Esophagus mucosa (tissue), 1 donor: ENCODE measurements around the gene C20orf204. TPM values are rescaled to one million over a fixed set of nuclear protein-coding genes. Genes with fewer than 3 reads are reported as not detected.
A peak's percentile ranks its signal among the peaks of the same experiment; 100 is the strongest.
"Not testable (repeated sequence)": the region's sequence is repeated elsewhere in the genome, so short reads cannot be mapped to it uniquely, and the experiment has no call there.

Source experiments
- ATAC-seq: fragments of 200-7000 bp; cut with Tn5 transposase; one replicate; pipeline ENCODE4 v1.9.1; 2020
- total RNA-seq: library from RNA; stranded (reverse); gene quantifications from one replicate; pipeline ENCODE4 v1.2.4, GENCODE V29; 2023
- donor health status: DM: yes; HTN: yes; CAD: no.

C20orf204 gene, protein sequence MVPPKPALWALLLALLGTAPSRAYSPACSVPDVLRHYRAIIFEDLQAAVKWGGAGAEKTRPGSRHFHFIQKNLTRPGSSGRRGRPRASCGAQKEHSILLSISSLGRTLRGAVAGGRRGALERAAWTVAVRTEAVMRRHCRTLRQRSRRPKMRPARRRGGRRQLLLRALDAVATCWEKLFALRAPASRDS
- total RNA-seq, result 0.88 TPM

DNA sequence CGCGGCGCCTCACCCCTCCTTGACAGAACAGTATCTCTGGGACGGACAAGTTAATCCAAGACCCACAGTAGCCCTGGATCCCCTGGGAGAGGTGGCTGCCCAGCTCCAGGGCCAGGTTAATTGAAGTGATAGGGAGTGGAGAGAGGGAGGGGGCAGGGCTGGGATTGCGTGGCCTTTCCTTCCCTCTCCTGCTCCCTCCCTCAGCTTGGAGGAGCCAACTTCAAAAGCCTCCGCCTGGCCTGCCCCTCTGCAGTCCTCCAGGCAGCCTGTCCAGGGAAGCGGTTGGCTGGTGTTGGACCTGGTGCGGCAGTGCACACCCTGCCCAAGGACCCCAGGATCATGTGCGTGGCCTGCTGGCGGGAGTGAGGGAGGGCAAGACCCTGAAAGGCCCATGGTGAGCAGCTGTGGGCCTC lies at the start of gene C20orf204:
C20orf204 (plus strand) TSS at position 250 of the 413 bp plus-strand sequence; CDS start at position 392, 142 bp downstream.
- ATAC-seq, result no peak

DNA sequence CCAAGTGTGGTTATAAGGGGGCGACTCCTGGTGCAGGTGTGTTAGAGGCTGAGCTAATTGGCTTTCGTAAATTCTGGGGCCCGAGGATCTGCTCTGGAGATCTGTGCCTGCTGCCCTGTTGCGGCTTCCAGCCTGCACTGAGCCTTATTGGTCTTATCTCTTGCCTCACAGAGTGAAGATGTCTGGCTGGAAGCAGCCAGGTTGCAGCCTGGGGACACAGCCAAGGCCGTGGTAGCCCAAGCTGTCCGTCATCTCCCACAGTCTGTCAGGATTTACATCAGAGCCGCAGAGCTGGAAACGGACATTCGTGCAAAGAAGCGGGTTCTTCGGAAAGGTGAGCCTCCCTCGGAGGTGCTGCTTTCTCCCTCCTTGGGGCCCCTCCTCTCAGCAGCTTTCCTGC lies 35.1 kb upstream of the C20orf204 start:
- ATAC-seq, result no peak

DNA sequence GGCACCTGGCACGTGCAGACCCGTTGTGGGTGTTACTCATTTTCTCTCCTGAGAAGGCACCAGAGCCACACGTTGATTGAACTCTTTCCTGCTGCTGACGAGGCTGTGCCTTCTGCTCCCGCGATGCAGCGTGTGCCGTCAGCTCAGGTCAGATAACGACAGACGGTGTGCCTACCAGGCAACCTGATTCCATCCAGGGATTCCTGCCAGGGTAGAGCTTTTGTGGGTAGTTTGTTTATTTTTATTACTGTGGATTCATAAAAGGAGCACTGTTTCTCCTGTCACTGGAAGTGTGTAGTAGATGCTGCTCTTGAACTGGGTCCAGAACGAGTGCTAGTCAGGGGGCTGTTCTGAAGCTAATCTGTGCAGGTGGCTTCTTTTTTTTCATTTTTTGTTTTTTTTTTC lies 34.4 kb upstream of the C20orf204 start:
- no peak for ATAC-seq

DNA sequence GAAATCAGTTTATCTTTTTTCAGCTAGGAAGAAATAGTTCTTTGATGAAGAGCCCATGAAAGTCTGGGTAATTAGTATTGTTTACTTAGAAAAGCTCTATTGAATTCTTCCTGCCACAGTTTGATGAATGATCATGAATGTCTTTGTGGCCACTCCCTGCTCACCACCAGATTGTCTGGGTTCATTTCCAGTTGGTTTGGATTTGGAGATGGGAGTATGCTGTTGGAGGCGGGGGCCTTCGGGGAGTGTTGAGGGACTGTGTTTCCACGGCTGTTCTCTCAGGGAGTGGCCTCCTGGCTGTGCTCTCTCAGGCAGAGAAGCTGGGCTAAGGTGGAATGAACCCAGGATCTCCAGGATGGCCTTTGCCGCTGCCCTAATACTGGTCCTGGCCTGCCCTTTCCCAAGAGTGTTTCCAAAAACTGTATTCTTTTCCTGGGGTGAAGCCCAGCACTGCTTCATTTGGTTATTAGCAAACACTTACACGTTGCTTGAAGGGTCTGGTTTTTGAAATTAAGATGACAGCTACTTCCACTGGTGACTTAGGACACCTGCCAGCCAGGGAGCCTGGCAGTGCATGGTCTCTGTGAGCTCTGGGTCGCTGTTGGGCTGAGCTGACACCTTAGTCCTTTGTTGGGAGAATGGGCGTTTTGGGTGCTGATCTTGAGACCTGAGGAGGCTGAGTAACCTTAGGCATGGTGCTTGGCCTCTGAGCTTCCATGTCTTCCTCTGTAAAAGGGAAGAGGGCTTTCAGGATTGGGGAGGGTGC lies 31.8 kb upstream of the C20orf204 start:
- ATAC-seq, result peak; percentile 93

DNA sequence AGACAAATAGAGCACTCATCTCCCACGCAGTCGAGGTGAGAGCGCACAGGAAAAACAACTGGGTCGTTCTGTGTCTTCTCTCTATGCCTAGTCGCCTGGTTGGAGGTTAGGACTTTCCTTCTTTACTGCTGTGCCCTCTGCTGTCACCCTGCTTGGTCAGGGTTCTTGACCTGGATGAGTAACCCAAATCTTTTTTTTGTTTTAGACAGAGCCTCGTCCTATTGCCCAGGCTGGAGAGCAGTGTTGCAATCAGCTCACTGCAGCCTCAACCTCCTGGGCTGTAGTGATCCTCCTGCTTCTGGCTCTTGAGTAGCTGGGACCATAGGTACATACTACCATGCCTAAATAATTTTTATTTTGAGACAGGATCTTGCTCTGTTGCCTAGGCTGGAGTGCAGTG lies 30.6 kb upstream of the C20orf204 start:
- peak; percentile 17 for ATAC-seq

DNA sequence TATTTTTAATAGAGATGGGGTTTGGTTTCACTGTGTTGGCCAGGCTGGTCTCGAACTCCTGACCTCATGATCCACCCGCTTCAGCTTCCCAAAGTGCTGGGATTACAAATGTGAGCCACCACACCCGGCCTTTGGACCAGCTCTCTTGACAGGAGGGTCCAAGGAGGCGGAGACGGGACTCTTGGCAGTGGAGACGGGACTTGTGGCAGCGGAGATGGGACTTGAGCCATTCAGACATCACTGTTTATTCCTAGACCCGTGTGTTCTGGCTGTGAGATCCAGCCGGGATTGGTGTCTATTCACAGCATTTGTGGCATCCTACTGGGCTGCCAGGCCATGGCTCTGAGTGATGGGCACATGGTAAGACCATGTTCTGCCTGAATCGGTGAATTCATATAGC lies 29.5 kb upstream of the C20orf204 start:
- no peak for ATAC-seq

DNA sequence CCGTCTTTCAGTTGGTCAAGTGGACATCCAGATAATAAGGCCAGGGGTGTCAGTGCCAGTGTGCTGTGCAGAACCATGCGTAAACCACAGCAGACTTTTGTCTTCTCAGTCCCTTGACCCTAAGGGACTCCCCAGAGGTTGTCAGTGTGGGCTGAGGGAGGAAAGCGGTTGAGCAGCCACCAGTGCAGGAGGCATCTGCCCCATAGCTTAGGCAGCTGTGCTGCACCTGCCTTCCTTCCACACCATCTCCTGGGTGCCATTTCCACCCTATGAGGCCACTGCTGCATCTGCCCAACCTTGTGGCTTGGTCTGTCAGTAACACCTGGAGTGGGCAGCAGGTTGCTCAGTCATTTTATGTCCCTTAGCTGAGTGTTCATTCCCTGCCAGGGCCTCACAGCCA lies 29.1 kb upstream of the C20orf204 start:
- ATAC-seq, result no peak

DNA sequence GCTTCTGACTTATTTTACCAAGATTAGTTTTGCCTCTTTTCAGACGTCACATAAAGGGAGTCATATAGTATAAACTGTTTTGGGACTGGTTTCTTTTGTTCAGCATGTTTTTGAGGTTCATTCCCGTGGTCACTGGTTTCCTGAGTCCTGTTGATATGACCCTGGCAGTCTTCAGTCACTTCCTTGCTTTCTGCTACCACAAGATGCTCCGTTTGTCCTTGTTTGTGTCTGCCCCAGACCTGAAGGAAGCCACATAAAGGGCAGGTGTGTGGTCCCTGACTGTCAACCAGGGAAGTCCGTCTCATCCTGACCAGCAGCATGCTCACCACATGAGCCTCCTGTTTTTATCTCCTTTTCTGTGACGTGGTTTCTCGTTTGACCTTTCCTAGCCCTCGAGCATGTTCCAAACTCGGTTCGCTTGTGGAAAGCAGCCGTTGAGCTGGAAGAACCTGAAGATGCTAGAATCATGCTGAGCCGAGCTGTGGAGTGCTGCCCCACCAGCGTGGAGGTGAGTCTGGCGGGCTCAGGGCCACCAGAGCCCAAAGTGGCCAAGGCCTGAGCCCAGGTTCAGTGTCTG lies 26.1 kb upstream of the C20orf204 start:
- no peak for ATAC-seq

DNA sequence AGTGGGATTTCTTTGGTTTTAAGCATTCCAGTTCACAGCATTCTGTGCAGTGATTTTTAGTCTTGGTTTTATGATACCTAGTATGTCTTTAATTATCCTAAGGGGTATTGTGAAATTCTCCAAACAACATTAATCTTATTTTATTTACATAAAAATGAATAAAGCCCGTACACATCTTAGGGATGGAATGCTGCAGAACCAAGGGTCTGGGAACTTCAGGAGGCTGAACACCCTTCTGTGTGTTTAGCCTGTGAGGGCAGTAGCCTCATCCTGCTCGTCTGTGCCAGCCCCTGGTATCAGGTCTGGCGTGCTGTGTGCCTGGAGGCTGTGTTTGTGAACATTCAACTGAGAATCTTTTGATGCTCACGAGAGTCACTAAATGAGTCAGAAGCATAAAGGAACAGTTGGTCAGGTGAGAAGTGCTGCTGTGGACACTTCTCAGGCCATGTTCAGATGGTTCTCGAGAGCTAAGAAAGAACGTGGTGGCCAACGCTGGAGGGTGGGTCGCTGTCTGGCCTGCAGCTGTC lies 25.2 kb upstream of the C20orf204 start:
- no peak for ATAC-seq

DNA sequence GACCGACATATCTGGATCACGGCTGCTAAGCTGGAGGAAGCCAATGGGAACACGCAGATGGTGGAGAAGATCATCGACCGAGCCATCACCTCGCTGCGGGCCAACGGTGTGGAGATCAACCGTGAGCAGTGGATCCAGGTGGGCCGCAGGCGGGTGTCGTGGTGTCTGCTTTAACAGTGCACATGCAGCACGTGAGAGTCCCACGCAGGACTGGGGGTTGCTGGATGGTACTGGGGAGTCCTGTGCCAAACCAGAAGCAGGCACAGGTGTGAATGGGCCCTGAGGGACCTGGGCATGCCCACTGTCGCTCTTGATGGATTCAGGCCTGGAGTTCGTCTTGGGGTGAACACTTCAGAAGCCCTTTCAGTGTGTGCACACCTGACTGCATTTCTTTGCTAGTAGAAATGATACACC lies 24.6 kb upstream of the C20orf204 start:
- no peak for ATAC-seq

DNA sequence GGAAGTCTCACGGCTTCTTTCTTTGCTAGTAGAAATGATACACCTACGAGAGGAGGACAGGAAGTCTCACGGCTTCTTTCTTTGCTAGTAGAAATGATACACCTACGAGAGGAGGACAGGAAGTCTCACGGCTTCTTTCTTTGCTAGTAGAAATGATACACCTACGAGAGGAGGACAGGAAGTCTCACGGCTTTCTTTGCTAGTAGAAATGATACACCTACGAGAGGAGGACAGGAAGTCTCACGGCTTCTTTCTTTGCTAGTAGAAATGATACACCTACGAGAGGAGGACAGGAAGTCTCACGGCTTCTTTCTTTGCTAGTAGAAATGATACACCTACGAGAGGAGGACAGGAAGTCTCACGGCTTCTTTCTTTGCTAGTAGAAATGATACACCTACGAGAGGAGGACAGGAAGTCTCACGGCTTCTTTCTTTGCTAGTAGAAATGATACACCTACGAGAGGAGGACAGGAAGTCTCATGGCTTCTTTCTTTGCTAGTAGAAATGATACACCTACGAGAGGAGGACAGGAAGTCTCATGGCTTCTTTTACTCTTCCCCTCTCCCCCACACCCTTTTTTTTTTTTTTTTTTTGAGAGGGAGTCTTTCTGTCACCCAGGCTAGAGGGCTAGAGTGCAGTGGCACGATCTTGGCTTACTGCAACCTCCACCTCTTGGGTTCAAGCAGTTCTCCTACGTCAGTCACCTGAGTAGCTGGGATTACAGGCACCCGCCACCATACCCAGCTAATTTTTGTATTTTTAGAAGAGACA lies 23.4 kb upstream of the C20orf204 start:
- ATAC-seq, result not testable (repeated sequence)

DNA sequence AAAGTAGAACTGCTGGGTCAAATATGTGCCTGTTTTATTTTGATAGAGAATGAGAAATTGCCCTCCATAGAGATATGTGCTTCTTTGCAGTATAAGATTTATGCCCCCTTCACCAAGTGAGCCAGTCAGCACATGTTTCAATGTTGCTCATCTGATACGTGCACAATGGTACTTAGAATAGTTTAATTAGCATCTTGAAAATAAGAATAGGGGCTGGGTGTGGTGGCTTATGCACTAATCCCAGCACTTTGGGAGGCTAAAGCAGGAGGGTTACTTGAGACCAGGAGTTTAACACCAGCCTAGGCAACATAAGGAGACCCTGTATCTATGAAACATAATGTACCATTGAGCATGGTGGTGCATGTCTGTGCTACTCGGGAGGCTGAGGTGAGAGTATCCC lies 20.3 kb upstream of the C20orf204 start:
- peak; percentile 39 for ATAC-seq

DNA sequence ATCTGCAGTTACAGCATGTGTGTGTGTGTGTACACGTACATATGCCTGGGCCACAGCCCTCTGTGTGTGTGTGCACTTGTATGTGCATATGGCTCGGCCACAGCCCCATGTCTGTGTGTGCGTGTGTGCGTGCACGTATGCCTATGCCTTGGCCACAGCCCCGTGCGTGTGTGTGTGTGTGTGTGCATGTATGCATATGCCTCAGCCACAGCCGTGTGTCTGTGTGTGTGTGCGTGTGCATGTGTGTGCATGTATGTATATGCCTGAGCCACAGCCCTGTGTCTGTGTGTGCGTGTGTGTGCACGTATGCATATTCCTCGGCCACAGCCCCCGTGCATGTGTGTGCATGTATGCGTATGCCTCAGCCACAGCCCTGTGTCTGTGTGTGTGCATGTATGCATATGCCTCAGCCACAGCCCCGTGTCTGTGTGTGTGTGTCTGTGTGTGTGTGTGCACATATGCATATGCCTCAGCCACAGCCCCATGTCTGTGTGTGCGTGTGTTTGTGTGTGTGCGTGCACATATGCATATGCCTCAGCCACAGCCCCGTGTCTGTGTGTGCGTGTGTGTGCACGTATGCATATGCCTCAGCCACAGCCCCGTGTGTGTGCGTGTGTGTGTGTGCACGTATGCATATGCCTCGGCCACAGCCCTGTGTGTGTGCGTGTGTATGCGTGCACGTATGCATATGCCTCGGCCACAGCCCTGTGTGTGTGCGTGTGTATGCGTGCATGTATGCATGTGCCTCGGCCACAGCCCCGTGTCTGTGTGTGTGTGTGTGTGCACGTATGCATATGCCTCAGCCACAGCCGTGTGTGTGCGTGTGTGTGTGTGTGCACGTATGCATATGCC lies 14.6 kb upstream of the C20orf204 start:
- no peak for ATAC-seq

DNA sequence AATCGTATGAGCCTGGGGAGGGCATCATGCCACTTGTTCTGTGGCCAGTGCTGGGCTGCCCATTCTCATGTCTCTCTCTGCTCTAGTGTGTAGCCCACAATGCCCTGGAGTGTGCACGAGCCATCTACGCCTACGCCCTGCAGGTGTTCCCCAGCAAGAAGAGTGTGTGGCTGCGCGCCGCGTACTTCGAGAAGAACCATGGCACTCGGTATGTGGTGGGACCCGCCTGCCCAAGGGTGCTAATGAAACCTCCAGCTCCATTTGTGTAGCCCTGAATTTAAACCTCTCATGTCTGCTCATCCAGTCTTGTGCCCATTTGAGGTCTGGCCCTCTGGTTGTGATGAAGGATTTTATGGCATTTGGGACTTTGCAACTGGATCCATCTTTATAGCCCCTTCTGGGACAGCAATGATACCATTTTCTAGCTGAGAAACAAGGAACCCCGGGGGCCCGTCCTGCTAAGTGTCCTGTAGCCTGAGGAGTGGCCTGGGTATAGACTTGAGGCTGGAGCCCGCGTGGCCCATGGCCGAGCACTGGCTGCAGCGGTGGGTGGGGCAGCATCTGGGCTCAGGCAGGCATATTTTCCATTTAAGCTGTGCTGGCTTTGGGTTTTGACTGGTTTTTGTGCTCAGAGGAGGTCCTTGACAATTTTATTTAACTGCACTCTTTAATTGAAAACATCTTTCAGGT lies 13.2 kb upstream of the C20orf204 start:
- no peak for ATAC-seq

DNA sequence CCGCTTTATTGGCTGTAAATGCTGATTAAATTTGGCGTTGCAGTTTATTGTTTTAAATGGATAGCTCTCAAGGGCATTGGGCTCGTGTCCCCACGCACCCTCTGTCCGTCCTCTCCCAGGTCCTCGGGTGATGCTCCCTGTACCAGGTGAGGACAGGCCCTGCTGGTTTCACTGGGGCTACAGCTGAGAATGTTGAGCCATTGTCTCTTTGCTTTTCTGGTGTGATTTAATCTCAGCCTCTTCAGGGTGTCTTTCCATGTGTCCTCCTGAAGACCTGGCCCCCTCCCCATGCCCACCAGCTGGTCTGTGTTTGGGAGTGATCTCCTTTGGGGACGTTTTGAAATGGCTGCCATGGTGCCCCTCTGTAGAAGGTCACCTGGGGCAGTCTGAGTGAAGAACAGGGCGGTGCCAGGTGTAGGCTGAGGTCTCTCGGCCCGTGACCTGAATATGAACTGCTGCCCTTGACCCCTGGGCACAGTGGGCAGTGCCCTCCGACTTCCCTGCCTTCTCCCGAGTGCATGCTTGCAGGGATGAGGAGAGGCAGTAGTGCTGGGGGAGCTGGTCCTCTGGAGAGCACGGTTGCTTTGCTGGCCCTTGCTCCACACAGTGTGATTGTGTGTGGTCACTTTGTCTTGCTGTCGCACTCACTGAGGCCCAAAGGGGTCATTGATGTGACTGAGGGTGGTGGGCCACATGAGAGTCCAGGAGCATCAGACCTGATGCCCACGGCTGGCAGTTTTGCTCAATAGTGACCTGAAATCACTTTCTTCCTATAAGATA lies 12.4 kb upstream of the C20orf204 start:
- ATAC-seq, result no peak

DNA sequence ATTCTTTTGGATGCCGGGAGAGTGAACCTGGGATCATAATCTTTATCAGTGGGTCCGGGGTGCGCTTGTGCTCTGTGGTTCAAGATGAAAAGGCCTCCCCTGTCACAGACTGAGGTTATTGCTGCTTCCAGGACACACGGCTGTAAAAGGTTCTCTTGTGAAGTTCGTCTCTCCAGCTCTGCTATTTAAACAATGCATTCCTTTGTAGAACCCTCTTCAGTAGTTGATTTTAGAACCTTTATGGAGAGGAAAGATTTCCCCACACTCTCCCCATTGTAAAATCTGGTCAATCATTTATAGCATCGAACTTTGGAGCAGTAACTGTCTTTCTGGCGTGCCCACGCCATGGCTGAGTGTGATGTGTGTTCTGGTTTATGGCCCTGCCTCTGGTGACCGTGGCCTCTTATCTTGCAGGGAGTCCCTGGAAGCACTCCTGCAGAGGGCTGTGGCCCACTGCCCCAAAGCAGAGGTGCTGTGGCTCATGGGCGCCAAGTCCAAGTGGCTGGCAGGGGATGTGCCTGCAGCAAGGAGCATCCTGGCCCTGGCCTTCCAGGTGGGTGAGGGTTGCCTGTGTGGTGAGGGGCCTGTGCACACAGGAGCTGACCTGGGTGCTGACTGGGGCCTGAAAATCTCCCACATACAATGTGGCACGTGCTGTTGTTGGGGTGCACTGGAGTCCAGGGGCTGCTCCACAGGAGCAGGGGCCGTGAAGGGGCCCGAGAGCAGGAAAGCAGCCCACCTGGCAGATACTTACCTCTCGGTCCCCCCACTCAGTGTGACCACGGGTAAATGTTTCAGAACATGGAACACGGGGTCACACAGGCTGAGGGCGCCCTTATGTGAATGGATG lies 11.6 kb upstream of the C20orf204 start:
- ATAC-seq, result no peak

DNA sequence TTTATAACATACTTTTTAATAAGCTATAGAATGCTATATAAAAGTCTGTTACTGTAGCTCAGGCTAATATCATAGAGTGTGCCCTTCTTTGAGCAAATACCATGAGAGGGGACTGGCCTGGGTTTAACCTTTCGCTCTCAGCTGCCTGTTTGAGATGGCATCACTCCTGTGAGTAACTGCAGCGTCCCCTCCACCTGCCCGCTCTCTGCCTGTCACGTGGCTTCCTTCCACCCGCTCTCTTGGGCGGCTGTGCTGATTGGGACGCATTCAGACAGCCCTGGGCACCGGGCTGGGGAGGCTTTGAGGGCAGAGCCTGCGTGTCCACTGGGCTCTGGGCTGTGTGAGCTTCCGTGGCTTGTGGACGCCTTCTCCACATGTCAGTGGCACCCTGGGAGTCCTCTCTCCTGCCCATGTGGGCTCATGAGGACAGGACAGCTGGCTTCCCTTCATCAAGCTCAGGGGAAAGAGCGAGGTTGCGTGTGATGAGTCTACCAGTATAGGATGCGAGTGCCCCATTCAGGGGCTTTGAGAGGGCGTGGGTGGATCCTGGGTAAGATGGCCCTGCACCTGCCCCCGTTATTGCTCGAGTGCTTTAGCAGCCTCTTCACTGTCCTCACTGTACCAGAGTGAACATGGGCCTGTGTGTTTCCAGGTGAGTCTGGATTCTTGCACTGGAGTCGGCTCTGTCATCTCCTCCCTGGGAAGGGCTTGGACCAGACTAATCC lies 10.7 kb upstream of the C20orf204 start:
- ATAC-seq, result peak; percentile 10

DNA sequence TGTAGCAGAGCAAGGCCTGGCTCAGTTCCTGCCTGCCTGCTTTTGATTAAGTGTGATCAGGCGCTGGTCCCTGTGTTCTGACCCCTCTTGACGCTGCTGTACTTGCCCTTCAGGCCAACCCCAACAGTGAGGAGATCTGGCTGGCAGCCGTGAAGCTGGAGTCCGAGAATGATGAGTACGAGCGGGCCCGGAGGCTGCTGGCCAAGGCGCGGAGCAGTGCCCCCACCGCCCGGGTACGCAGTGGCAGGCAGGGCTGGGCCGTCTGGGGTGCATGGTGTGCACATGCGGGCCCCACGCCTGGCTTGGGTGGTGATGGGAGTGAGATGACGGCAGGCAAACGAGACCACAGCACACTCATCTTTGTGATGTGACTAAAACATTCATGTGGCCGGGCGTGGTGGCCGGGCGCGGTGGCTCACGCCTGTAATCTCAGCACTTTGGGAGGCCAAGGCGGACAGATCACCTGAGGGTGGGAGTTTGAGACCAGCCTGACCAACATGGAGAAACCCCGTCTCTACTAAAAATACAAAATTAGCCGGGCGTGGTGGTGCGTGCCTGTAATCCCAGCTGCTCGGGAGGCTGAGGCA lies 10.1 kb upstream of the C20orf204 start:
- peak; percentile 5 for ATAC-seq
